DMS153 treated with DMSO at 0.1 percent for 48 hours (cell line): ENCODE data around the gene DEPDC5.
"Not testable (repeated sequence)": the region's sequence is repeated elsewhere in the genome, so short reads cannot be mapped to it uniquely, and the experiment has no call there.

Source experiments
- DNase-seq: peaks from one replicate; lab custom pipeline; 2025; ENCODE audit not compliant: unreplicated experiment; lab: John Stamatoyannopoulos, UW

The DEPDC5 gene

GRCh38 chr22:31753634-31754501 lies at the start of gene DEPDC5:
TSS of gene DEPDC5 (plus strand) at chr22:31754019. CDS start at chr22:31754922, 903 bp downstream.
- DNase-seq = peak; percentile 92

- no peak for DNase-seq
These were observed 46.3 kb upstream of the DEPDC5 start for GRCh38 chr22:31707519-31707918.

- not testable (repeated sequence) for DNase-seq
These were observed 42.6 kb upstream of the DEPDC5 start for GRCh38 chr22:31711226-31711625.

- no peak for DNase-seq
These were observed 38.6 kb upstream of the DEPDC5 start for GRCh38 chr22:31715147-31715778.

GRCh38 chr22:31719850-31720471 lies 33.9 kb upstream of the DEPDC5 start:
- DNase-seq = no peak

- DNase-seq = no peak
These were observed 30.1 kb upstream of the DEPDC5 start for GRCh38 chr22:31723723-31724122.

GRCh38 chr22:31726692-31727091 lies 27.1 kb upstream of the DEPDC5 start:
- DNase-seq = no peak

- DNase-seq = no peak
These were observed 25.0 kb upstream of the DEPDC5 start for GRCh38 chr22:31728857-31729256.

- no peak for DNase-seq
These were observed 23.5 kb upstream of the DEPDC5 start for GRCh38 chr22:31730344-31730711.

- DNase-seq = no peak
These were observed 21.6 kb upstream of the DEPDC5 start for GRCh38 chr22:31732089-31732829.

- no peak for DNase-seq
These were observed 20.2 kb upstream of the DEPDC5 start for GRCh38 chr22:31733580-31734079.

- DNase-seq = no peak
These were observed 19.3 kb upstream of the DEPDC5 start for GRCh38 chr22:31734512-31734911.

- no peak for DNase-seq
These were observed 17.4 kb upstream of the DEPDC5 start for GRCh38 chr22:31736458-31736857.

GRCh38 chr22:31737932-31738331 lies 15.9 kb upstream of the DEPDC5 start:
- no peak for DNase-seq

- DNase-seq = no peak
These were observed 15.3 kb upstream of the DEPDC5 start for GRCh38 chr22:31738566-31738965.

GRCh38 chr22:31739795-31740201 lies 14.0 kb upstream of the DEPDC5 start:
- no peak for DNase-seq

- DNase-seq = not testable (repeated sequence)
These were observed 13.5 kb upstream of the DEPDC5 start for GRCh38 chr22:31740314-31740713.

- DNase-seq = no peak
These were observed 11.7 kb upstream of the DEPDC5 start for GRCh38 chr22:31742115-31742514.

- no peak for DNase-seq
These were observed 11.1 kb upstream of the DEPDC5 start for GRCh38 chr22:31742682-31743081.

- DNase-seq = no peak
These were observed 9.9 kb upstream of the DEPDC5 start for GRCh38 chr22:31743871-31744270.

GRCh38 chr22:31747441-31747840 lies 6.4 kb upstream of the DEPDC5 start:
- no peak for DNase-seq
